Hepatic stellate cell (primary cell): ENCODE measurements around the gene SNPH.

ENCODE experiments used
- DNase-seq: peaks from one replicate; pipeline ENCODE4 v3.0.0; 2011; ENCODE audit warnings: low spot score

The SNPH gene

DNA sequence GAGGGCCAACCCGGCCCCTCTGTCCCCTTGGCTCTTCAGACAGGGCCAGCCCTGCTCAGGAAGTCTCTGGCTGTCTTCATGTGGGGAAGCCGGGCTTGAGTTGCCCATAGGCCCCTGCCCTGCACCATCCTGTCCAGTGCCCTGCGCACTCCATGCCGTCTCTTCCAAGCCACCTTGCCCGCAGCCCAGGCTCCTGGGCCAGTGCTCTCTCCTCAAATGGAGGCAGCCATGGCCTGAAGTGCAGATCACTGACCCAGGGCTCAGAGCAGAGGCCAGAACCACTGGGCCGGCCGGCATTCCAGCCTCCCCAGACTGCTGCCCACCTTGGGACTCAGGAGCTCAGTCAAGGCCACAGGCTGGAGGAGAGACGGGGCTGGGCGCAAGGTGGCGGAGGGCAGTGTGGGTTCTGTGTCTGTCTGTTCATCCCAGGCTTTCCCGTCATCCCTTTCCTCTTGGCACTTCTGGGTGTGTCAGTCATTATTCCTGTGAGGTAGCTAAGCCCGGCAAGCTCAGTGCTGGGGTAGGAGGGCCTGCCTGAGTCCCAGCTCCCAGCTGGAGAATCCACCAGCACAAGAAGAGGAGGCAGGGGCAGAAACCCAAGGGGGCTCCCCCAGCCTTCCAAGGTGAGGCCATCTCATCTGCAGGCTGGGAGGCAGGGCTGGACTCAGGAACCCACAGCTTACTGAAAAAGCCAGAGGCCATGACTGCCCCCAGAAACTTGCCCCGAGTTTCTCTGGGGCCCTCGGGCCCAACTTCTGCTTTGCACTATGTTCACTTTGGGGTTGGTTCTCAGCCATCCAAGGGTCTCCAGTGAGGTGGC lies 40.4 kb downstream of the SNPH start:
- DNase-seq = no peak

DNA sequence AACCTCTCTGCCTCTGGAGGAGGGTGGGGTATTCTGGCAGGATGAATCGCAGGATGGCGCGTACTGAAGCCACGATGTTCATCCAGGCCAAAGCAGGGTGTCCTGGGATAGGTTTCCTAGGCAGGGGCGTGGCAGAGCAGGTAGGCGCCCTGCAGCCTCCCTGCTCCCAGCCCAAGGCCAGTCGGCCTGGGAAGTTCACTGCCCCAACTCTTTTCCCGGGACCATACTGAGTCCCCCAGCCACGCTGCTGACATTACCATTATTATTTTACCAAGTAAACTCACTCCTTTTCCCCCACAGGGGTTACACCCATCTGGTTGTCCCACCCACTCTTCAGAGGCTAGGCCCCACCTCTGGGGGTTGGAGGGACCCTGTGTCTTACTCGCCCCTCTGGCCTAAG lies 41.1 kb downstream of the SNPH start:
- no peak for DNase-seq

DNA sequence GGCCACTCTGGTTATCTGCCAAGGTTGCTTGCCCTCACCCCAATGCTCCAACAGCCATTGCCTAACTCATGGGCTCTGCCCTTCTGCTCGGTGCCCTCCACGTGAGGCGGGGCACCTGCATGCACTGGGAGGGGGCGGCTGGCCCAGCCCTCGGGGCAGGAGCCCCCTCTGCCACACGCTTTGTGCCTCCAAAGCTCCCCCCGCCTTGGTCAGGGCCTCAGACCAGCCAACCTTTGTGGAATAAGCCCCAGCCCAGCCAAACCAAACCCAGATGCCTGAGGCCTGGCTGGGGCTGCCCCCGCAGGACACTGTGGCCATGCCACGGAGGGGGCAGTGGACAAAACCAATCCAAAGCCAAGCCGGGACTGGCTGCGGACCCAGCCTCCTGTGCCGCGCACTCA lies 41.5 kb downstream of the SNPH start:
- no peak for DNase-seq

DNA sequence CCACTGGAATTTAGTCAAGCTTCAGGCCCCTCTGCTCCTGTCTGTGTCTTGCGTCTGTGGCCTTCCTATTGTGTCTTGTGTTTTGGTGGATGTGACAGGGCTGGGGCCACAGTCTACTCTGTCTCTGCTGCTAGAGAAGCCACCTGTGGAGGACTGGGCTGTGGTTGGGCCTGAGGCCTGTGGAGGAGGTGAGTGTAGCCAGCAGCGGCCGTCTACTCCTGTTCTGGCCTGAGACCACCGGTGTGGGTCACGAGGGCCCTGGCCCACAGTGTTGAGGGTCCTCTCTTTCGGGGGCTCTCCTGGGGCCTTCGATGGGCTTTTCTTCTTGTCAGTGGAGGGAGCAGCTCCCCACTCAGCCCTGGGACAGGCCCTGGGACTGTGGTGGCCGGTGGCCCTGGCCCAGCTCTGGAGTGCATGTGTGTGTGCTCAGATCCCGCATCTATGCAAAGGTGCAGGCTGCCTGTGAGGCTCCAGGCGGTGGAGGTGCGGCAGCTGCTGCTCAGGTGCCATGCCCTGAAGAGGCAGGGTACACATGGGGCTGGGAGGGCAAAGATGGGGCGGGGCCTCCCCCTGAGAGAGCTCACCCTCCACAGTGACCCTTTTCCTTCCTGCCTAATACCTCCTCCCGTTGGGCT lies 42.1 kb downstream of the SNPH start:
- no peak for DNase-seq

DNA sequence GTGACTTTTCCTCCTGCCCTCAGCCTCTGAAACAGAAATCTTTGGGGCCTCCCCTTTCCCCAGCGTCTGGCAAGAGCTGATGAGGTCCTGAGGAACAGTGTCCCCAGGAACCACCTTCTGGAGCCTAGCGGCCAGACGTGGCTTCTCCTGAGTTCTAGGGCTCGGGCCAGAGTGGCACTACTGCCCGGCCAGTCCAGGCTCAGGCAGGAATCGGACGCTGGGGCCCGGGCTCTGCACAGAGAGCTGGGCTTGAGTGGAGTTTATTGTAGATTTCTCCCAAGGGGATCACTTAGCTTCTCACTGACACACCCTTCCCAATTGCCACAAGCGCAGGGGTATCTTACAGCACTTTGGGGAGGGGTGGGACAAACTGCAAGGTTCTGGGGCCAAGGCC lies 42.6 kb downstream of the SNPH start:
- no peak for DNase-seq

DNA sequence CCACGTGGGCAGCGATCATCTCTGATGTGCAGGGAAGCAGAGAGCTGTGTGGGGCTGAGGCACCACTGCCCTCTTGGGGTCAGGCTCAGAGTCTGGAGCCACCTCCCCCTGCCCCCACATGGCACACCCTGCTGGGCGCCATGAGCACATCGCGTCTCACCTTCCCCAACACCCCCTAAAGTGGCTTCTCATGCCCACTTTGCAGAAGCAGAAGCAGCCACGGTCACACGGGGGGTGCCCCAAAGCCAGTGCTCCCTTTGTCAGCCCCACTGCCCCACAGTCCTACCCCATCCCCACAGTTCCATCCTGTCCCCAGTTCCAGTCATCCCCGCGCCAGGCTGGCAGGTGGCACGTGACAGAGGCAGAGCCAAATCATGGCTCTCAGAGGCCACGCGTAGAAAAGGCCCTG lies 43.3 kb downstream of the SNPH start:
- no peak for DNase-seq

DNA sequence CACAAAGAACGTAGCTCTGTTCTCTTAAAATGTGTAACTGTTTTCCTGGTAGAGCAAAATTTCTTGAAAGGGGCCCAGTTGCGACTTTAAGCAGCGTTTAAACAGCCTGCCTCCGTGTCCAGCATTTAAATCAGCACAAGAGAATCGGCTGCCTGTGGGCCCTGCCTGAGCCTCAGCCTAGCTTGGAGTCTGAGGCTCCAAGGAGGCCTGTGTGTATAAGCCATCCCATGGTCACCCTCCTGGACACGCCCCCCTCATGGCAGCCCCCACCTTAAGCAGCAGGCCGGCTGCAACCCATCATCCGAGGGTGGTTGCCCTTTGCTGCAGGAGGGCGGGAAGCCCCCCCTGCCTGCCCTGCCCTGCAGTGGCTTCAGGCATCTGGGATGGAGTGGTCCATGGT lies 44.0 kb downstream of the SNPH start:
- DNase-seq = no peak

DNA sequence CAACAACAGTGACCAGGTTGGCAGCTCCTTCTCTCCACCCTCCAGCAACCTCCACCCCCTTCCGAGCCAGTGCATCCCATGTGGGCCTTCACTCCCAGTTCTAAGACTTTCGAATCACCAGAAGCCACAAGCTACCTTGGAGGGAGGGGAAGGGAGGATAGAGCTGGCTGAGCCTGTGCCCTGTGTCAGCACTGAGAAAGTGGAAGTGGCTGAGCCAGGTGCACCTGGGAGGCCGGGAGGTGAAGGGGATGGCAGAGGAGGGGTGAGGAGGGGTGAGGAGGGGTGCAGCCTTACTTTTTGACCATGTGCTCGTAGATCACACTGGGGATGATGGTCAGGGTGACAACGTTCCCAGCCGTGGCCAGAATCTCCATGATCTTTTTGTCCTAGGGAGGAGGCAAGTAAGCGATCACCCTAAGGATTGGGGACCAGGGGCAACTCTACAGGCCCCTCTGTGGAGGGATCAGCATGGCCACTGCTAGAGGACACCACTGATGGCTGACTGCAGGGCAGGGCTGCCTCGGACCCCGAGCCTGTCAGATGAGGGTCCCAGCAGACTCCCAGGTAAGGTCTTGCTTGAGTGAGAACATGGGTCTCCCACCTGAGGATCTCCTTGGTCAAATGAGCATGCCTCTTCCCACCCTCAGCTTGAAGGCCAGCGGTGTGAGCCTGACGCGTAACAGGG lies 44.6 kb downstream of the SNPH start:
- no peak for DNase-seq

DNA sequence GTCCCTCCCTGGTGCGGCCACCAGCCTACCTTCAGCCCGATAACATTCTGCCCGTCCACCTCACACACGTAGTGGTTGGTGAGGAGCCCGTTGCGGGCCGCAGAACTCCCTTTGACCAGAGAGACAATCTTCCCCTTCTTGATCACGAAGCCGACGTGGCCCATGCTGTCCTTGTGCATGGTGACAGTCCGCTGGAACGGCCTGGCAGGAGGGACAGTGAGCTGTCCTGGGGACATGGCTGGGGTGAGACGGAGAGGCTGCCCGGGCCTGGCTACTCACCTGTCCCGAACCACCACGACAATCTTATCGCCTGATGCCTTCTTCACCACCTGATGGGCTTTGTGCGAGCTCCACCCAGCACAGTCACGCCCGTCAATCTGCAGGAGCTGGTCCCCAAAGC lies 46.2 kb downstream of the SNPH start:
- no peak for DNase-seq

DNA sequence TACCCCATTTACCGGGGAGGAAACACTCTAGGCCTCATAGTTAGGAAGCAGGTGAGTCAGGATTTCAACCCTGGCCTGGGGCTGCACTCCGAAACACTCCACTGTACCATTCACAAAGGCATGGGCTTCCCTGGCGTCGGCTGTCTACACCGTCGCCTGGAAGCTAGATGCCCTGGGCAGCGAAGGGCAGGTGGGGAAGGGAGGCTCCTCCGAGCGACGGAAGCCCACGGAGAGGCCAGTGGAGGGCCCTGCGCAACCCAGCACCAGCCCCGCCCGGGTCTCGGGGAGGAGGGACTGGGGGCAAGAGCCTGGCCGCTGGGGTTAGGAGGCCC lies 46.8 kb downstream of the SNPH start:
- DNase-seq = no peak

DNA sequence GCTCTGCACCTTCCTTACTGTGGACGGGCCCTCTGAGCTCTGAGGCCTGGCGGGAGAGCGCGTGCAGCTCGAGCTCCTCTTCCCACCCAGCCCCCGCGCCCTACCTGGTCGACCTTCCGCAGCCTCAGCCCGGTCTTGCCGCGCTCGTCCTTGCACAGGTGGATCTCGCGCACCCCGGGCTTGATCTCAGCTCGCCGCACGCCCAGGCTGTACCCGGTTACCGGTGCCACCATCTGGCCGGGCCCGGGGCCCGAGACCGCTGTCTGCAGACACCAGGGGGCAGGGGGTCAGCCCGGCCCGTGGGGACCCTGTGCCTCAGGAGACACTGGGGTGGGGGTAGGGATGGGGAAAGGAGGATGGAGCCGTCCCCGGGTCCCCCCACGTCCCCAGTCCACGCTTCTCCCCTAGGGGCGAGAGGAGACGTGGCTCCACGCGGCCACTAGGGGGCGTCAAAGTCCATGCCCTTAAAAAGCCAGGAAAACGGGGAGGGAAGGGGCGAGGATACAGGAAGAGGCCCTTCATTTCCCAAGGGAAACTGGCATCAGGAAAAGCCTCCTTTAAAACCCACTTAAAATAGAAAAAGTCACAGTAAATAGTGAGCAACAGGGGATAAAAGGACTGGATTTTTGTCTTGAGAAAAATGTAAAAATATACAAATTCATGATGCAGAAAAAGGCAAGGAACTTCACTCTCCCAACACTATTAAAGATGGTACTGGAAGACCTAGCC lies 47.3 kb downstream of the SNPH start:
- peak; percentile 84 for DNase-seq

DNA sequence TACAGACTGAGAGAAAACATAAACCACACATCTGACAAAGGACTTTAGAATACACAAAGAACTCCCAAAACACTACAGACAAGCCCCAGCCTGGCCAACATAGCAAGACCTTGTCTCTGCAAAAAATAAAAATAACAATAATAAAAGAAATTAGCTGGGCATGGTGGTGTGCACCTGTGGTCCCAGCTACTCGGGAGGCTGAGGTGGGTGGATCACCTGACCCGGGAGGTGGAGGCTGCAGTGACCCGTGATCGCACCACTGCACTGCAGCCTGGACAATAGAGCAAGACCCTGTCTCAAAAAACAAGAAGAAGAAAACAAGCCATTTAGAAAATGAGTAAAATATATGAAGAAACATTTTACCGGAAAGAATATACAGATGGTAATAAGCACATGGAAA lies 49.7 kb downstream of the SNPH start:
- DNase-seq = no peak

DNA sequence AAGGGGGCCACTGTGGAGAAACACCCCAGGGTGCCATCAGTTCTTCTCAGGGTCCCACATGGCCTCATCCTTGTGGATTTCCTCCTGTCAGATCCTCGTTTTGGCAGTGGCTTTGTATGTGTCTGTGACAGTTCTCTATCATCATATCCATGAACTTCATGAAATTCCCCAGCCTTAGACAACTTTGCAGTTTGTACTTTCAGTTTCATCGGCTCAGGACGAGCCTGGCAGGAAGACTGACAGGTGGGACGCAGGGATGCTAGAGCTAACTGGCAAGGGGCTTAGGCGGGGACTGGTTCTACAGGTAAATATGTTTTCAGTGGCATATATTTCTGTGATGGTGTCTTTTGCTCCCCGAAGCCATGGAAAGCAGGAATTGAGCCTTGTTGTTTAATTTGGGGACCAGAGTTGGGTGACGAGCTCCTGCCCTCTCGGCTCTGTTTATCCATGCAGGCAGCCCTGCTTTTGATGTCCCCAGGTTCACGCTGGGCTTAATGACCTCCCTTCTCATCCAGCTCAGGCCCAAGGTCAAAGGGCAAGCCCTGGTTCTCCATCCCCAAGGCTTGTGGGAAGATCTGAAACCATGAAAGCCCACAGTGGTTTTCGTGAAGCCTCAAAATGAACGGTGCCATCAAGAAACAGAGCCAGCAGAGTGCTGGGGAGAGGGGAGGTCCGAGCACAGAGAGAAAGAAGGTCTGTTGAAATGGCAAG lies 51.6 kb downstream of the SNPH start:
- no peak for DNase-seq

DNA sequence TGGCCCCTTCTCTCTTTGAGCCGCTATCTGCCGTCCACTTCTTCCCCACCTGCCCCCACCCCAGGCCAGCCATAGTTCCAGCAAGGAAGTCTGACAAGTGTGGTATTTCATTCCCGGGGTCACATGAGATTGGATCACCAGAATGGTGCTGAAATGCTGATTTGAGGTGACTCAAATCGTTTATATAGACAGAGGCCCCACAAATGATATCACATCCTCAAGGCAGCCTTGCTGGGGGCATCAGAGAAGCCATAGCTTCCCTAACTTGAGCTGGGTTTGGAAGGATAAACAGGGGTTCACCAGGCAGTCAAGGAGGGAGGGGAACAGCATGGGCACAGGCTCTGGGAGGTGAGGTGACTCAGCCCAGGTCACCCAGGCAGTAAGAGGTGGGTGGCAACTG lies 53.0 kb downstream of the SNPH start:
- DNase-seq = no peak

DNA sequence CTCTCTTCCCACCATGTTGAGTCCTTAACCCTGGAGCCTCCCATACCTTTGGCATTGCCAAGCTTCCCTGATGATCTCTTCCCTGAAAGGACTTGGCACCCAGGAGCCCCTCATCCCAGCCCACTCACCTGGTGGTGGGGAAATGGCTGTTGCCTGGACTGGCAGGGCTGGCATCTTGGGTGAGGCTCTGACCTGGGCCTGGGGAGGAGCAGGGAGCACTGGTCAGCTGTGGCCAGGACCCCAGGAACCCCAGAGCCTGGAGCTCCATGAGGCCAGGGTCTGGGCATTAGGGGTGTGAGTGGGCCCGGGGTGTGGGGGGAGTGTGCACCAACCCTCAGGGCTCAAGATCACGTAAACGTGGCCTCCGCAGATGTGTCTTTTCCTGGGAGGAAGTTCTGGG lies 53.4 kb downstream of the SNPH start:
- DNase-seq = no peak

DNA sequence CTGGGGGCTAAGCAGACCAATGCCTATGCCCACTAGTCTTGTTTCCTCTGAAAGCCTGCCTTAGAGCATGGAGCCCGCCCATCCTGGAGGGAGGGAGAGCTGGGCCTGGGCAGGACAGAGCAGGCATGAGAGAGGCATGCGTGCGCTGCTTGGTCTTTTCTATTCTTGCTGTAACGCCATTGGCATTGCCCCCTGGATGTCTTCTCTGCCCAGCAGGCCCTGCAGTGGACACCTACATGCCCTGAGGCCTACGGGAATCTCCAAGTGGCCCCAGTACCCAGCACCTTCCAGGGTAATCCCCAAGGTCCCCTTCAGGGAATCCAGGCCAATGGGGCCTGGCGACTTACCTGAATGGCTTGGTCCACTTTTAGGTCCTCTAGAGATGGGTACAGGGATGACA lies 53.9 kb downstream of the SNPH start:
- no peak for DNase-seq

DNA sequence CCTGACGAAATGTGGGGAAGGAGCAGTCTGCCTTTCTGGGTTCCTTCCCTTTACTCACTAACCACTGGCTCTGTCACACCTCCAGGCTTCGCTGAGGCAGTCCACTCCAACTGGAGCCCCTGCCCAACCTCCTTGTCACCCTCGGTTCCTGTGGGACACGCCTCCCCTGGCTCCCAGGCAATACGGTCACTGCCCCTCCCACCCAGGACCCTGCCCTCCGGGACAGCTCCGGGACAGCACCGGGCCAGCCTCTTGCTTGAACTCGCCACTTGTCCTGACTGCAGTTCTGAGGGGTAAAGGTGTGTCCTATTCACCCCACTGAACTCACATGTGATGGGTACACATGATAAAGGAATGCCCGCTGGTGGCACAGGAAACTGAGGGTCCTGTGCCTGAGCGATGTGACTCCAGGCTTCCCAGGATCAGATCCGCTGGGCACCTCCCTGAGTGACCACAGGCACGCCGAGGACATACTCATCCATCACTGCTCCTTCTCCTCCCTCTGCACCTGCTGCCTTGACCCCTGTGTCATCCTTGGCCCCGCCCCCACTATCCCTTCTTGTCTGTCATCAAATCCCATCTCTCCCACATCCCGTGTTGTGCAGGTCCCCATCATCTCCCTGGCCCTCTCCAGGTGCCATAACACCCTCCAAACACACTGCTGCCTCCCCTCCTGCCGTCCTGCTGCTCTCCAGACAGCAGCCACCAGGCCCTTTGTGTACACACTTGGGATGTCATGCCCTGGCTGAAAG lies 55.0 kb downstream of the SNPH start:
- DNase-seq = no peak

DNA sequence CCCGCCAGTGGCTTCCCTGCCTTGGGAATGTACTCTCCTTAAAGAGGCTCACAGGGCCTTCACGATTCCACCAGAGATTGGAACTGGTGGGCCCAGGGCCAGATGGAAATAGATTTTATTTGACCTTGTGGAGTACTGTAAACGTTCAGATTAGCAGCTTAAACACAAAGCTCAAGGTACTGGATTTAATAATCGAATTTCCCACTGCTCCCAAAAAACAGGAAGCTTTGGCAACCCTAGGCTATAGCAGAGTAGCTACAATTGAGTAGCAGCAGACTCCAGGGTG lies 55.5 kb downstream of the SNPH start:
- no peak for DNase-seq

DNA sequence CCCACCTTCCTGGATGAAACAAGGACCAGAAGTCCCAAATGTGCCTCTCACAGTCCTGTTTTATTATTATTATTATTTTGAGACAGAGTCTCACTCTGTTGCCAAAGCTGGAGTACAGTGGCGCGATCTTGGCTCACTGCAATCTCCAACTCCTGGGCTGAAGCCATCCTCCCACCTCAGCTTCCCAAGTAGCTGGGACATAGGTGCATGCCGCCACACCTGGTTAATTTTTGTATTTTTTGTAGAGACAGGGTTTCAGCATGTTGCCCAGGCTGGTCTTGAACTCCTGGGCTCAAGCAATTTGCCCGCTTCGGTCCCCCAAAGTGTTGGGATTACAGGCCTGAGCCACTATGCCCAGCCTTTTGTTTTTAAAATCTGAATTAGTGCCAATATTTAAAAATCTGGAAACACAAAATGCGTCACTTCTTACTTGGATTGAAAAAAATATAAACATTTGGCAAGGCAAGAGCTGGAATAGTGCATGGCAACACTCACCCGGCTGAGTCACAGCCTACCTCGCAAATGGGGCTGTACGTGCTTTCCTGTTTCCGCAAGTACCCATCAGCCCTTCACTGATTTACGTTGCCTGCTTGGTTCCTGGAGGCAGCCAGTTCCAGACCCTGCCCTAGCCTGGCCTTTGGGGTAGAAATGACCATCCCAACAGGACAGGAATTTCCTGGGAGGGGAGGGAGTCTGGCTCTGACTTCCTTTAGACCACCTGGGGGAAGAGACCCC lies 56.6 kb downstream of the SNPH start:
- DNase-seq = peak; percentile 93

DNA sequence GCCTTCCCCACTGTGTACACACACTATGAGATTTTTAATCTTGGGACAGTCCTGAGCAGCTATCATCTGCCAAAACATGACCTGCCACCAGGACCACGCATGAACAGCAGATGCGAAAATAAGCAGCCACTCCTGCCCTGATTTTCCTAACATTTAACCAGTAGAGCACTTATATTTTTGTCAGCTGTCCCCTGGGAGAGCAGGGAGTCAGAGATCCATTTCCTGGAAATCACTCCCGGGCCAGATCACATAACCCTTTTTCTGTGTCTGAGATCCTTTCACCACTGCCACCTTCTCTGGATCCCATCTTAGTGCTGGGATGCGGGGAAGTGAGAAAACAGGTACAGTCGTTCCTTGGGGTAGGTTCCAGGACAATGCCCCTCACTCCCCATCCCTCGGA lies 57.2 kb downstream of the SNPH start:
- peak; percentile 50 for DNase-seq
